ENCODE results near the gene NOS1AP. TPM values are rescaled to one million over a fixed set of nuclear protein-coding genes. Genes with fewer than 3 reads are reported as not detected.

The NOS1AP gene
- total RNA-seq, 1 donor from 2014 or later: under 0.01 TPM

GRCh38 chr1:162265983-162266382, 196.5 kb downstream of the NOS1AP start:
- Histone ChIP-seq H3K4me3 (ENCODE audit: low read length in 3 of 3) (no peak overlapping the region), H3K27ac (ENCODE audit: low read depth, low read length) (no peak overlapping the region), H3K9ac (ENCODE audit: low read depth in 1 of 3, low read length in 3 of 3) (no peak overlapping the region)

GRCh38 chr1:162270016-162270770, 200.7 kb downstream of the NOS1AP start:
- H3K4me1 ChIP-seq (ENCODE audit: control insufficient read depth in 3 of 3, insufficient read depth in 3 of 3, low read length in 3 of 3): no peaks in the 10 kb centered on the region
- no peaks in the 10 kb centered on the region for H3K9me3 ChIP-seq (ENCODE audit: control insufficient read depth in 3 of 3, low read length in 3 of 3)
- no peaks in the 10 kb centered on the region for H3K27me3 ChIP-seq (ENCODE audit: control insufficient read depth in 3 of 3, insufficient read depth in 3 of 3, low read length in 3 of 3)
- H3K9ac ChIP-seq (ENCODE audit: low read depth in 1 of 3, low read length in 3 of 3): no peak overlapping the region
- H3K27ac ChIP-seq (ENCODE audit: low read depth, low read length): no peak overlapping the region
- H3K36me3 ChIP-seq (ENCODE audit: control insufficient read depth in 3 of 3, insufficient read depth in 3 of 3, low read length in 3 of 3): no peaks in the 10 kb centered on the region
- no peak overlapping the region for H3K4me3 ChIP-seq (ENCODE audit: low read length in 3 of 3)

More at GRCh38 chr1:162265983-162266382, 196.5 kb downstream of the NOS1AP start:
- H3K36me3 ChIP-seq (ENCODE audit: control insufficient read depth in 3 of 3, insufficient read depth in 3 of 3, low read length in 3 of 3): no peaks in the 10 kb centered on the region
- peaks cover 0 to 3% (median 0%) of the 10 kb centered on the region in 3 donors for H3K9me3 ChIP-seq (ENCODE audit: control insufficient read depth in 3 of 3, low read length in 3 of 3)
- H3K27me3 ChIP-seq (ENCODE audit: control insufficient read depth in 3 of 3, insufficient read depth in 3 of 3, low read length in 3 of 3): no peaks in the 10 kb centered on the region
- no peaks in the 10 kb centered on the region for H3K4me1 ChIP-seq (ENCODE audit: control insufficient read depth in 3 of 3, insufficient read depth in 3 of 3, low read length in 3 of 3)

GRCh38 chr1:162271972-162272371, 202.5 kb downstream of the NOS1AP start:
- no peaks in the 10 kb centered on the region for H3K36me3 ChIP-seq (ENCODE audit: control insufficient read depth in 3 of 3, insufficient read depth in 3 of 3, low read length in 3 of 3)
- no peaks in the 10 kb centered on the region for H3K27me3 ChIP-seq (ENCODE audit: control insufficient read depth in 3 of 3, insufficient read depth in 3 of 3, low read length in 3 of 3)
- no peak overlapping the region for H3K4me3 ChIP-seq (ENCODE audit: low read length in 3 of 3)
- H3K9ac ChIP-seq (ENCODE audit: low read depth in 1 of 3, low read length in 3 of 3): no peak overlapping the region
- no peaks in the 10 kb centered on the region for H3K4me1 ChIP-seq (ENCODE audit: control insufficient read depth in 3 of 3, insufficient read depth in 3 of 3, low read length in 3 of 3)
- H3K27ac ChIP-seq (ENCODE audit: low read depth, low read length): no peak overlapping the region
- no peaks in the 10 kb centered on the region for H3K9me3 ChIP-seq (ENCODE audit: control insufficient read depth in 3 of 3, low read length in 3 of 3)

- H3K27ac ChIP-seq (ENCODE audit: low read depth, low read length): no peak overlapping the region
- no peaks in the 10 kb centered on the region for H3K27me3 ChIP-seq (ENCODE audit: control insufficient read depth in 3 of 3, insufficient read depth in 3 of 3, low read length in 3 of 3)
- H3K4me3 ChIP-seq (ENCODE audit: low read length in 3 of 3): no peak overlapping the region
- H3K4me1 ChIP-seq (ENCODE audit: control insufficient read depth in 3 of 3, insufficient read depth in 3 of 3, low read length in 3 of 3): no peaks in the 10 kb centered on the region
- H3K9me3 ChIP-seq (ENCODE audit: control insufficient read depth in 3 of 3, low read length in 3 of 3): no peaks in the 10 kb centered on the region
- H3K36me3 ChIP-seq (ENCODE audit: control insufficient read depth in 3 of 3, insufficient read depth in 3 of 3, low read length in 3 of 3): no peaks in the 10 kb centered on the region
- H3K9ac ChIP-seq (ENCODE audit: low read depth in 1 of 3, low read length in 3 of 3): no peak overlapping the region
These were observed 202.9 kb downstream of the NOS1AP start for GRCh38 chr1:162272419-162272818.

- no peaks in the 10 kb centered on the region for H3K27me3 ChIP-seq (ENCODE audit: control insufficient read depth in 3 of 3, insufficient read depth in 3 of 3, low read length in 3 of 3)
- H3K27ac ChIP-seq (ENCODE audit: low read depth, low read length): no peak overlapping the region
- H3K9ac ChIP-seq (ENCODE audit: low read depth in 1 of 3, low read length in 3 of 3): no peak overlapping the region
- no peak overlapping the region for H3K4me3 ChIP-seq (ENCODE audit: low read length in 3 of 3)
- H3K9me3 ChIP-seq (ENCODE audit: control insufficient read depth in 3 of 3, low read length in 3 of 3): no peaks in the 10 kb centered on the region
- H3K36me3 ChIP-seq (ENCODE audit: control insufficient read depth in 3 of 3, insufficient read depth in 3 of 3, low read length in 3 of 3): no peaks in the 10 kb centered on the region
- no peaks in the 10 kb centered on the region for H3K4me1 ChIP-seq (ENCODE audit: control insufficient read depth in 3 of 3, insufficient read depth in 3 of 3, low read length in 3 of 3)
These were observed 206.2 kb downstream of the NOS1AP start for GRCh38 chr1:162275622-162276175.

- no peaks in the 10 kb centered on the region for H3K27me3 ChIP-seq (ENCODE audit: control insufficient read depth in 3 of 3, insufficient read depth in 3 of 3, low read length in 3 of 3)
- no peak overlapping the region for H3K27ac ChIP-seq (ENCODE audit: low read depth, low read length)
- H3K9me3 ChIP-seq (ENCODE audit: control insufficient read depth in 3 of 3, low read length in 3 of 3): no peaks in the 10 kb centered on the region
- no peak overlapping the region for H3K4me3 ChIP-seq (ENCODE audit: low read length in 3 of 3)
- H3K36me3 ChIP-seq (ENCODE audit: control insufficient read depth in 3 of 3, insufficient read depth in 3 of 3, low read length in 3 of 3): no peaks in the 10 kb centered on the region
- no peak overlapping the region for H3K9ac ChIP-seq (ENCODE audit: low read depth in 1 of 3, low read length in 3 of 3)
- H3K4me1 ChIP-seq (ENCODE audit: control insufficient read depth in 3 of 3, insufficient read depth in 3 of 3, low read length in 3 of 3): no peaks in the 10 kb centered on the region
These were observed 207.0 kb downstream of the NOS1AP start for GRCh38 chr1:162276493-162276892.

- no peaks in the 10 kb centered on the region for H3K27me3 ChIP-seq (ENCODE audit: control insufficient read depth in 3 of 3, insufficient read depth in 3 of 3, low read length in 3 of 3)
- H3K27ac ChIP-seq (ENCODE audit: low read depth, low read length): no peak overlapping the region
- no peak overlapping the region for H3K9ac ChIP-seq (ENCODE audit: low read depth in 1 of 3, low read length in 3 of 3)
- no peaks in the 10 kb centered on the region for H3K9me3 ChIP-seq (ENCODE audit: control insufficient read depth in 3 of 3, low read length in 3 of 3)
- H3K4me3 ChIP-seq (ENCODE audit: low read length in 3 of 3): no peak overlapping the region
- peaks cover 0 to 6% (median 0%) of the 10 kb centered on the region in 3 donors for H3K4me1 ChIP-seq (ENCODE audit: control insufficient read depth in 3 of 3, insufficient read depth in 3 of 3, low read length in 3 of 3)
- H3K36me3 ChIP-seq (ENCODE audit: control insufficient read depth in 3 of 3, insufficient read depth in 3 of 3, low read length in 3 of 3): no peaks in the 10 kb centered on the region
These were observed 209.6 kb downstream of the NOS1AP start for GRCh38 chr1:162279136-162279498.

- no peak overlapping the region for H3K4me3 ChIP-seq (ENCODE audit: low read length in 3 of 3)
- H3K36me3 ChIP-seq (ENCODE audit: control insufficient read depth in 3 of 3, insufficient read depth in 3 of 3, low read length in 3 of 3): no peaks in the 10 kb centered on the region
- H3K27me3 ChIP-seq (ENCODE audit: control insufficient read depth in 3 of 3, insufficient read depth in 3 of 3, low read length in 3 of 3): peaks cover 0 to 3% (median 0%) of the 10 kb centered on the region in 3 donors
- H3K4me1 ChIP-seq (ENCODE audit: control insufficient read depth in 3 of 3, insufficient read depth in 3 of 3, low read length in 3 of 3): peaks cover 9 to 19% (median 9%) of the 10 kb centered on the region in 3 donors
- no peaks in the 10 kb centered on the region for H3K9me3 ChIP-seq (ENCODE audit: control insufficient read depth in 3 of 3, low read length in 3 of 3)
- no peak overlapping the region for H3K9ac ChIP-seq (ENCODE audit: low read depth in 1 of 3, low read length in 3 of 3)
- H3K27ac ChIP-seq (ENCODE audit: low read depth, low read length): no peak overlapping the region
These were observed 211.9 kb downstream of the NOS1AP start for GRCh38 chr1:162281426-162281825.

- peaks cover 0 to 3% (median 0%) of the 10 kb centered on the region in 3 donors for H3K27me3 ChIP-seq (ENCODE audit: control insufficient read depth in 3 of 3, insufficient read depth in 3 of 3, low read length in 3 of 3)
- H3K9ac ChIP-seq (ENCODE audit: low read depth in 1 of 3, low read length in 3 of 3): no peak overlapping the region
- H3K4me3 ChIP-seq (ENCODE audit: low read length in 3 of 3): no peak overlapping the region
- no peaks in the 10 kb centered on the region for H3K9me3 ChIP-seq (ENCODE audit: control insufficient read depth in 3 of 3, low read length in 3 of 3)
- H3K4me1 ChIP-seq (ENCODE audit: control insufficient read depth in 3 of 3, insufficient read depth in 3 of 3, low read length in 3 of 3): peaks cover 9 to 19% (median 9%) of the 10 kb centered on the region in 3 donors
- no peak overlapping the region for H3K27ac ChIP-seq (ENCODE audit: low read depth, low read length)
- no peaks in the 10 kb centered on the region for H3K36me3 ChIP-seq (ENCODE audit: control insufficient read depth in 3 of 3, insufficient read depth in 3 of 3, low read length in 3 of 3)
These were observed 214.2 kb downstream of the NOS1AP start for GRCh38 chr1:162283657-162284056.

- Histone ChIP-seq H3K4me1 (ENCODE audit: control insufficient read depth in 3 of 3, insufficient read depth in 3 of 3, low read length in 3 of 3) (peaks cover 9 to 19% (median 9%) of the 10 kb centered on the region in 3 donors), H3K4me3 (ENCODE audit: low read length in 3 of 3) (no peak overlapping the region), H3K27me3 (ENCODE audit: control insufficient read depth in 3 of 3, insufficient read depth in 3 of 3, low read length in 3 of 3) (peaks cover 0 to 3% (median 0%) of the 10 kb centered on the region in 3 donors), H3K9me3 (ENCODE audit: control insufficient read depth in 3 of 3, low read length in 3 of 3) (no peaks in the 10 kb centered on the region), H3K27ac (ENCODE audit: low read depth, low read length) (no peak overlapping the region), H3K36me3 (ENCODE audit: control insufficient read depth in 3 of 3, insufficient read depth in 3 of 3, low read length in 3 of 3) (no peaks in the 10 kb centered on the region), H3K9ac (ENCODE audit: low read depth in 1 of 3, low read length in 3 of 3) (no peak overlapping the region)
These were observed 214.9 kb downstream of the NOS1AP start for GRCh38 chr1:162284206-162284955.
